GM18909 (cell line): ENCODE measurements around the gene DHX15.
"Not testable (repeated sequence)": the region's sequence is repeated elsewhere in the genome, so short reads cannot be mapped to it uniquely, and the experiment has no call there.

Experiments
- ATAC-seq: cut with Tn5 transposase; IDR thresholded peaks from one replicate; pipeline ENCODE4 v1.9.1; 2021; ENCODE audit warnings: mild to moderate bottlenecking; ENCODE audit not compliant: unreplicated experiment, poor library complexity

The DHX15 gene

DNA sequence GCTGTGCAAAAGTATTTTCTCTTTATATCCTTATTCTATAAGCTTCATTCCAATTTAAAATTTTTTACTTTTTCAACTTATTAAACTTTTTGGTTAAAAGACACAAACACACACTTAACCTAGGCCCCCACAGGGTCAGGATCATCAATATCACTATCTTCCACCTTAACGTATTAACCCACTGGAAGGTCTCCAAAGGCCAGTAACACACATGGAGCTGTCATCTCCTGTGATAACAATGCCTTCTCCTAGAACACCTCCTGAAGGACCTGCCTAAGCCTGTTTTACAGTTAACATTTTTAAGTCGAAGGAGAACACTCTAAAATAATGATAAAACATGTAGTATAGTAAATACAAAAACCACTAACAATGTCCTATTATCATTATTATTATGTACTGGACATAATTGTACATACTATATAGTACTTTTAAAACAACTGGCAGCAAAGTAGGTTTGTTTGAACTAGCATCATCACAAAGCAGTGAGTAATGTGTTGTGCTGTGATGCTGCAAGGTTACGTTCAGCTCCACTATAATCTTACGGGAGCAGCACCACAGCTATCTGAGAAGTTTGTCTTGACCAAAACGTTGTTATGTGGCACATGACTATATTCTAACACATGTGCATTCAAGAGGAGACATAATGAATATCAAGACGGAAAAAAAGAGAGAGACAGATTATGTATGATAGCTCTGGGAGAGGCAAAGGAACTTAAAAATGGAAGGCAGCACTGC is 33.7 kb downstream of the DHX15 start:
- ATAC-seq, result no peak

DNA sequence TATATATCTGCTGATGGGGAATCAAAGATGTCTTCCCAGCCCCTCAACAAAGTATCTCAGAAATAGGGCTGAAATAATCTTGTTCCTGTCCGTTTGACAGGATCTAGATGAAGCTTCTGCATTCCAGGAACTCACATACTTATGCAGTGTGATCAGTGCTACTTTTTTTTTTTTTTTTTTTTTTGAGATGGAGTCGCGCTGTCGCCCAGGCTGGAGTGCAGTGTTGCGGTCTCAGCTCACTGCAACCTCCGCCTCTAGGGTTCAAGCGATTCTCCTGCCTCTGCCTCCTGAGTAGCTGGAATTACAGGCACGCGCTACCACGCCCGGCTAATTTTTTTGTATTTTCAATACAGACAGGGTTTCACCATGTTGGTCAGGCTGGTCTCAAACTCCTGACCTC is 36.4 kb downstream of the DHX15 start:
- ATAC-seq, result no peak

DNA sequence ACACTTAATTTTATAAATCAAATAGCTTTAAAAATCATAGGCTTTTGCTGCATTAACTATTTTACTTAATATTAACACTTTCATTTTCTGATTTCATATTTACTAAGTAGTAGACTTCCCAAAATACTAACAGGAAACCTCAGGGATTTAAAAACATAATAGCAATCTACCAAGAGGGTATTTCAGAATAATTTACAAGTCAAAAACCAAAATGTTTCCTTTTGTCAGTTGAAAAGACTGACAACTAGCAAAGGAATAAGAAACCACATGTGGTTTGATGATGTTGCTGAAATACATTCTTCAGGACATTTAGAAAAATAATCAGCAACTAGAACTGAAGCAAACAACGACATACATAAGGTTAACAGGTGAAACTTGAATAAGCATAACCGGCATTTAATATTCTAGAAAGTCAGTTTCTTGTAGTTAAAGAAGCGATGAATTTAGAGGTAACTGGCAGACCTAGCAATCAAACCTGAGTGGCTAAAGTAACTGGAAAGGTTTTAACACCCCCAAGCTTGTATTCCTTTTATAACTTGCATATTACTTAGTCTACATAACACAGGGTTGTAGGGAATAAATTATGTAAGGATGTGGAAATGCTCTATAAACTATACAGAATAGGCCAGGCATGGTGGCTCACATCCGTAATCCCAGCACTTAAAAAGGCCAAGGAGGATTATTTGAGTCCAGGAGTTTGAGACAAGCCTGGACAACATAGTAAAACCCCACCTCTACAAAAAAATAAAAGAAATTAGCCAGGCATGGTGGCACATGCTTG is 40.0 kb downstream of the DHX15 start:
- ATAC-seq, result no peak

- no peak for ATAC-seq
Observed at GRCh38 chr4:24537025-24537424, 47.3 kb downstream of the DHX15 start.

DNA sequence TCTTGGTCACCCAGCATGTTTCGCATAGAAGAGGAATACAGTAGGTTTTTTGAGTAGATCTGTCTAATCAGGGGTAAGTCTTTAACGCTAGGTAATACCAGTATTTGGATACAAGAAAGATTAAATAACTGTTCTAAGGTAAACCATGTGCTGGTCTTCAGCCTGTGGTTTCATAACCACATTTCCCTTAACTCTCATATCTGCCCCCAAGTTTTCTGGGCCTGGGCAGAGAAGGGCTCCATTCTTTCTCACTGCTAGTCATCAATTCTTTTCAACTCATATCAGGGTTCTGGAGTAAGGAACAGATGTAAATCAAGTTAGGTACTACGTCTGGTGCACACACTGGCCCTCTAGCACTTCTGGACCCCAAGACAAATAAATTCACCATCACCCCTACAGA is 49.0 kb downstream of the DHX15 start:
- ATAC-seq, result no peak

GRCh38 chr4:24533364-24533763 is 51.0 kb downstream of the DHX15 start:
- no peak for ATAC-seq

DNA sequence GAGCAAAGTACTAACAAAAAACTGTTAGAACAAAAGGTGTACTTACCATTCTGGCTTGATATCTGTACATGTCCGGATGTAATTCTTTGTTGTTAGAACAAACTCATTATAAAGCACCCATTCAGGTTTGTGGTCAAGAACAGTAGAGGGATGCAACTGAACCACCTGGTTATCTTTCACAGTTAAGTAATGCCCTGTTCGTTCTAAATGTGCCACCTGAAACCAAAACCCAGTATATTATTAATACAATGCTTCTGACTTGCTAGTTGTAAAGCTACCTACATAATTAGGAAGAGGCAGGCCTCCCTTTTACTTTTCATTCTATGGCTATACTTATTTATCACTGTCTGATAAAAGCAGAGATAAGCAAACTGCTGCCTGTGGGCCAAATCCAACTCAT is 54.8 kb downstream of the DHX15 start:
- peak; percentile 89 for ATAC-seq

GRCh38 chr4:24527371-24527770 is 57.0 kb downstream of the DHX15 start:
- ATAC-seq, result no peak

- no peak for ATAC-seq
Observed at GRCh38 chr4:24521544-24521943, 62.8 kb downstream of the DHX15 start.

- ATAC-seq, result no peak
Observed at GRCh38 chr4:24519649-24520048, 64.7 kb downstream of the DHX15 start.

GRCh38 chr4:24517676-24518075 is 66.7 kb downstream of the DHX15 start:
- ATAC-seq, result no peak

DNA sequence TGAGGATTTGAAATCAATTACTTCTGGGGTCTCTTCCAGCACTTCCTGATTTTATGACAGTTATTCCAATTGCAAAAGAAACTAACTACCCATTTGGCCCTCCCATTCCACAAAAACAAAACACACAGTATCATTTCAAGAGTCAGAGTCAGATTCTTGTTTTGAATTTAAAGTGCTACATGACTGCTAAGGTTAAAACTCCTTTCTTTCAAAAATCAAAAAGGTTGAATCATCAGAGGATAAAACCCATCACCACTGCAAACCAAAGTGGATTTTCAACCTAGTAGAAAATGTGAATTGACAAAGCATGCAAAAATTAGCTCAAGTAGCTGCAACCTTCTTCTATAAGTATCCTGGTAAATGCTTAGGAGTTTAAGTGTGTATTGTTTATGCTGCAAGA is 67.4 kb downstream of the DHX15 start:
- ATAC-seq, result no peak

DNA sequence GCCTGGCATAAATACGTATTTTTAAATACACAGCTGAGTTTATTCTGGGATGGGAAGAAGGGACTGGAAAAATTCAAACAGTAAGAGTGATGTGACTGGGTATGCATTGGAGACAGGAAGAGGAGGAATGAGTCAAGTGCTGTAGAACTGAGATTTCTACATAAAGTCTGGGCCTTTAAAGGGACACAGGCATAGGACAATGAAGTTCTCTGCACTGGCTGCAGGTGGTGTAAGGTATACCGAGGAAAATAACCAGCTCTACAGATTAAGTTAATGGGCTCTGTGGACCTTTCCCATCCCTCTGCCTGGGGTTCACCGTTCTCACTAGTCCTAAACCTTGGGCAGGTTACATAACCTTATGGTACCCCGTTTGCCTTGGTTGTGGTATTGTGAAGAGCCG is 68.7 kb downstream of the DHX15 start:
- ATAC-seq, result no peak

- no peak for ATAC-seq
Observed at GRCh38 chr4:24514808-24515207, 69.5 kb downstream of the DHX15 start.

DNA sequence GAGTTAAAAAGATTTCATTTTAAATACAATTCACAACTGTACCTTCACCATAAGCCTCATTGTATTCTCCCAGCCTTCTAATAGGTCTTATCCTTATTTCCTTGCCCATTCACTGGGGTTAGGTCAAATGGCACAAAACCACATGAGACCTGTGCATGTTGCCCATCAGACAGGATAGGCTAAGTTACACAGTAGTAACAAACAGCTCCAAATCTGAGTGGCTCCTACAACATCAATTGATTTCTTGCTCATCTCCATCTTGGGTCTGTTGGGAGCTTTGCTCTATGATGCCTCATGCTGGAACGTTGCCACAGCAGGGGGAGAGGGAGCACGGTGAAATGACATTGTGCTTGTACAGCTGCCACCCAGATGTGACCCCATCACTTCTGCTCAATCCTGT is 70.6 kb downstream of the DHX15 start:
- no peak for ATAC-seq

DNA sequence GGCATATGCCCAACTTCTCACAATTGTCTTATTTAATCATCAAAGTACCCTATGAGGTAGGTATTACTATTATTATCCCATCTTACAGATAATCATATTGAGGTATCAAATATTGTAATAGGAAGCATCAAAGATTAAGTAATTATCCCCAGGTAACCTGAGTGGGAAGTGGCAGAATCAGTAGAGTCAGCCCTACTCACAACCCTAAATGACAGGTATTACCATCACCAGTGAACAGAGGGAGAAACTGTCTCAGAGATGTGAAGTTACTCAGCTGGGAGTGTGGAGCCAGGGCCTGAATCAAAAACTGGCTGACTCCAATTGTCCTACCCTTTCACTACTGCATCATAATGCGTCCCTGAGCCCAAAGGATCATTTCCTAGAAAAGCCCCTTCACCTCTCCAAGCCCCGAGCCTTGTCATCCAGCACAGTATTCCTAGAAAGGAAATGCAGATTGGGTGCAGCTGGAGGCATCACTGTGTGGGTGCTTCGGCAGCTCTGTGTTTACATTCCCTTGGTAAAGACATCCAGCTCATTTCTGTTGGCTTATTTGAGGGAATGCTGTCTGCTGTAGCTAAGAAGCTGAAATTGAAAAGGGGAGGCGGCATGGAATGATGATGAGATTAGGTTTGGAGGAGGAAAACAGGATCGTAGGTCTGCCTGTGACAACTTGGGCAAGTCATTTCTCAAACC is 72.8 kb downstream of the DHX15 start:
- ATAC-seq, result no peak

GRCh38 chr4:24510091-24510490 is 74.3 kb downstream of the DHX15 start:
- no peak for ATAC-seq

- ATAC-seq, result no peak
Observed at GRCh38 chr4:24508541-24508940, 75.8 kb downstream of the DHX15 start.

DNA sequence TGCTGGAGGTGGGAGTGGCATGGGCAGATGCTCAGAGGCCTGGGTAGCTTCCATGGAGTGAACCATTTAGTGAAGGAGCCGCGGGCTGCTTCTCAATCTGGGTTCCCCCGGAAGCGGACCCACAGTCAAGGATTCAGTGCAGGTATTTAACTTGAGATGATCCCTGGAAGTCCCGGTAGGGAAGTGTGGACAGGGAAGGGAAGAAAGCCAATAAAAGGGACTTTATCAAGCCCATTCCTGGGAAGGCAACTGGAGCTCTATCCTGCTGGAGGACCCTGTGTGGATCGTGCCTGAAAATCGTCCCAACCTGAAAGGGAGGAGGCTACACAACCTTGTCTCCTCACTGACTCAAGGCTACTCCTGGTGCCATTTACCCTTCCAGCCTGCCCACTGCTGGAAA is 76.9 kb downstream of the DHX15 start:
- ATAC-seq, result no peak

DNA sequence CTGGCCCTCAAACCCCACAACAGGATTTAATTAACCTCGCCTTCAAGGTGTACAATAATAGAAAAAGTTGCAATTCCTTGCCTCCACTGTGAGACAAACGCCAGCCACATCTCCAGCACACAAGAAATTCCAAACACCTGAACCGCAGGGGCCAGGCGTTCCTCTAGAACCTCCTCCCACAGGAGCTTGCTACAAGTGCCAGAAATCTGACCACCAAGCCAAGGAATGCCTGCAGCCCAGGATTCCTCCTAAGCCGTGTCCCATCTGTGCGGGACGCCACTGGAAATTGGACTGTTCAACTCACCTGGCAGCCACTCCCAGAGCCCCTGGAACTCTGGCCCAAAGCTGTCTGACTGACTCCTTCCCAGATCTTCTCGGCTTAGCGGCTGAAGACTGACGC is 81.3 kb downstream of the DHX15 start:
- not testable (repeated sequence) for ATAC-seq

- ATAC-seq, result no peak
Observed at GRCh38 chr4:24497221-24497620, 87.1 kb downstream of the DHX15 start.
